Effector CD4-positive, alpha-beta T cell (primary cell): ENCODE measurements around the gene TRERF1.

Experiments used
- DNase-seq: peaks from one replicate; pipeline ENCODE4 v3.0.0-alpha.2; 2020

Gene TRERF1

DNA sequence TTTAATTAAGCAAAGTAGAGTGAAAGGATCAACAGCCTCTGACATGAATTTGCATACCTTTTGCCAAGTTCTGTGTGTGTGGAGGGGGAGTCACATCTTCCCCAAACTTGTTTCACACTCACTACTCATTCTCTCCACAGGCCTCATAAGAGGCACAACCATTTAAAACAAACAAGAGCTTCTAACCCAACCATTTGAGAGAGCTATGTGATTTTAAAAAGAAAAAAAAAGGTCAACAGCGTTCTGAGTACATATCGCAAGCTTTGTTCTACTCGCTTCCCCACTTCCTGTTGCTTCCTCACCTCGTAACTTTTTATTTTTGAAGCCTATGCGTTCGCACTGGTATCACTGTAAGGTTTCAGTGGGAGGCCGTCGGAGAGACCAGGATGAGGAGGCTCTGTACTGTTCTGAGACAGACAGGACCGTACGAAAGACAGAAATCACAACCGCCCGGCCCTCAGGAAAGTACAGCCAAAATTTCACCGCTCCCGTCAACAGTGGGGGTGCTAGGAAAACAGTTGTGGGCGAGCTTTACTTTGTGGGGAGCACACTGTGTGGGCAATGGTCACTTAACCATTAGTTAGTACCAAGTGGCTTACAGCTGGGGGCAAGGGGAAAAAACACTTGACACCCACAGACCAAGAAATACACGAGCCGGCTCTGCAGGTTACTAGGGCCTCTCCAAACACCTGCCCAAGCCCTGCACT is 61.3 kb downstream of the TRERF1 start:
- DNase-seq, result peak; percentile 32

DNA sequence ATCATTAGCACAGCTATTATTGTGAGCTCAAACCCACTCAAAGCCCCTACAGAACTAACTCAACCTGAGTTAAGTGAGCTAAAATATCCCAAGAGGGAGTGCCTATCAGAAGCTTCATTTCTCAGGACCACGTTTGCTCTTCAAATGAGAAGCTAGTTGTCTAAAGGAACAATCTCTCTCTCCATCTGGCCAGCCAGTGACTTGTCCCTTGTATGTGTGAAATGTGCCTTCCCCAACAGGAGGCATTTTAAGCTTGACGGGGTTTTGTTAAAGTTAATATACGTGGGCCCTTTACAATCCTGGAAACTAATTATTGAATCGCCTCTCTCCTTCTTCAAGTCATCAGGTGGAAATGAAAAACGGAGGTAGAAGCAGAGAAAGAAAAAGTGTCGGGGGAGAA is 62.0 kb downstream of the TRERF1 start:
- no peak for DNase-seq

DNA sequence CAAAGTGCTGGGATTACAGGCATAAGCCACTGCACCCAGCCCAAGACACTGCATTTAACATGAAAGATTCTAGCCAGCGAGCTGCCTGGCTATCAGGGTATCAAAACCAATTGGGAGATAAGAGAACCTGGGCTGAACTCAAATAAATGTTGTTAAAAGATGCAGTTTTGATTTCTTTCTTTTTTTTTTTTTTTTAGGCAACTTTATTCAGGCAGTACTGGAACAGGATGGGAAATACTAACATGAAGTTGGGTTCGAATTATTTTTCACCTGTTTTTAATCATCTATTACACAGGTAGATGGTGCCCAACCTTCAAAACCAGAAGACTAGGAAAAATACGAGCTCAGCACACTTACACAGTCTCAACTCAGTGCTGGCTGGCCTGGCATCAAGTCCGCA is 63.7 kb downstream of the TRERF1 start:
- no peak for DNase-seq

DNA sequence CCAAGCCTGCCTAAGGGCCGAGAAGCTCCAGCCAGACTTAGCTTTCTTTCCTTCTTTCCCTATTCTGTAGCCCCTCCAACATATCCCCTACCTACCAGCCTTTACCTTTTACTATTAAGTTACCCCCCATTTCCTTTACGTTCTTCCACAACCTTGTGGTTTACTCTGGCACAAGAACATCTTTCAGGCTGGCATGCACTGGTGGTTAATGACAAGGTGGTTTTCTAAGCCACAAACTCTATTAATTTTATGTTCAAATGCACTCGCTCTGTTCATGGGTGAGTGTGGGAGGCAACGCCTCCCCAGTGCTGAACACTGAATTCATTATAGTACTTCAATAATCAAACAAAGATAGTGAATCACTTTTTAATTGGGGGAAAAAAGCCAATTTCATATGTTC is 64.4 kb downstream of the TRERF1 start:
- DNase-seq, result peak; percentile 41

DNA sequence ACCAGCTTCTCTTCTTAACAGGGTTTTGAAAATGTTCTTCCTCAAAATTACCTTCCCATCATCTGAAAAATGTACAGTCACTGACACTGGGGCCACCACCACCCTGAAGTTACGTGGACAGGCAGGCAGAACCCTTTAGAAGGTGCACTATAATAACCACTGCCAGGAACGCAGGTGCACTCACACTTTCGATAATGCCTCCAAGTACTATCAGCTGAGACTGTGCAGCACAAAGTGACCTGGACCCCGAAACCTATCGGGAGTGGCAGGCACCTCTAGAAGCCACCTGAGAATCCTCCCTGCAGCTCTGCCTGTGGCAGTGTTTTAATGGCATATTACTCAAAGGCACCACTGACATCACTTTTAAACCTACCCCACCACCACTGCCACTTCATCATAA is 66.4 kb downstream of the TRERF1 start:
- DNase-seq, result no peak

DNA sequence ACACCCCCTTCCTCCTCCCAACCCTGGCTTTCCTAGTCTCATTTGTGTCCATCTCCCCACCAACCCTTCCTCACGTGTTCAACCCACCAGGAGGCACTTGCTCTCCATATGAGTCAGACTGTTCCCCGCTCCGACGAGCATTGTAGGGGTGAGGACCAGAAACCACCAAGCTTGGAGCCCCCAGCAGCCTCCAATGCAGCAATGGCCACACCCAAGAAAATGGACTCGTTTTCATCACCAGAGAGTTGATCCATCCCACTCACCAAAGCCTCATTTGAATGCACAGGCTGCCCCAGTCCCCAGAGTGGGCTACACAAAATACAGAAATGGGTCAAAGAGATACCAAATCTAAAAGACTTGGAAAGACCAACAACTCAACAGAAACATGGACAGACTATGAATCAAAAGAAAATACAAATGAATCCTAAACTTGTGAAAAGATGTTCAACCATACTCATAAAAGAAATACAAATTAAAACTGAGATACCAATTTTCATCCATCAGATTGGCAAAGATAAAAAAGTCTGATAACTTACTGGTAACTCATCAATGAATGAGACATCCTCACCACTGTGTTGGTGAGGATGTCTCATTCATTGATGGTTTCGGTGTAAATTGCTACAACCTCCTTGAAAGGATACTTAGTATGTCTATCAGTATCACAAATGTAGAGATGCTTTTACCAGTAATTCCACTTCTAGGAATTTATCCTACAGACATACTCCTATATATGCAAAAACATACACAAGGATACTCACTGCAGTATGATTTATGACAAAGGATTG is 68.1 kb downstream of the TRERF1 start:
- no peak for DNase-seq

DNA sequence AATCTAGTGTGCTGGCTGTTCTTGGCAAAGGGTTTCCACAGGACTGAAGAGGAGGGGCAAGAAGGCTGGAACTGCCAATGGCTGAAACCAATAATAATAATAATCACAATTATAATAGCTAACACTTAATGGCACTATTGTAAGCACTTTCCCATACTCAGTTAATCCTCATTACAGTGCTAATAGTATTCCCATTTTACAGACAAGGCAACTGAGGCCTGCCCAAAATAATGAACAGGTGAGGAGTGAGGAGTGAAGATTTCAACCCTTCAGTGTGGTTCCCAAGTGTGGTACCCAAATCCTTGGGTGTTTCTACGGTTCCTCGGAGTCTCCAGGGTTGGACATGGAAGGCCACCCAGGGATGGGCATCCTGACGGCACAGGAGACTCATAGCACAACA is 69.9 kb downstream of the TRERF1 start:
- no peak for DNase-seq

DNA sequence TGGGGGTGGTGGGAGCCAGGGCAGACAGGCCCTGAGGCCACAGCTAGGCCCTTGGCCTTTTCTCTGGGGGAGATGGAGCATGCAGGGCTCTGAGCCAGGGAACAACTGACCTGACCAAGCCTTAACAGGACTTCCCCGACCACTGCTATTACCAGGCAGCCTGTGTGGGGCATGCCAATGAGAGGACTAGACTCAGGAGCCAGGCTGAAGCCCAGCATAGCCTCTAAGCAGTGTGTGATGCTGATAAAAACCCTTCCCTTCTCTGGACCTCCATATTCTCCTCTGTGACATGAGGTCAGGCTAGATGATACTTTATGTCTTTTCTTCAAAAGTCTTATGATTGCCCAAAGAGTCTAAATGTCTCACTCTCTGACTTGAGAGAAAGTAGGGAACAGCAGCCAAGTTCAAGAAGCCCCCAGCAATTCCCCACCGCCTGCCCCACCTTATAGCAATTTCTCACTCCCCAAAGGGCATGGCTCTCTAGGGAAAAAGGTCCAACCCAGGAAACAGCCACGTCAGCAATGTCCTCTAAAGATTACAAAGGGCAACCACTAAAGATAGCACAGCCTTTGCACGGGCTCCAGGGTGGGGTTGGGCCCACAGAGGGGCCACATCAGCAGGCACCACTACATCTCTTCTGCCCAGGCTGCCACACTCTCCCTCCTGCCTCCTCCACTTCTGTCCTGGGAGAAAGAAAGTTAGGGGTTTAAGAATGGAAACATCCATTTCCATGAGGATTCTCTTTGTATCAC is 71.3 kb downstream of the TRERF1 start:
- no peak for DNase-seq

DNA sequence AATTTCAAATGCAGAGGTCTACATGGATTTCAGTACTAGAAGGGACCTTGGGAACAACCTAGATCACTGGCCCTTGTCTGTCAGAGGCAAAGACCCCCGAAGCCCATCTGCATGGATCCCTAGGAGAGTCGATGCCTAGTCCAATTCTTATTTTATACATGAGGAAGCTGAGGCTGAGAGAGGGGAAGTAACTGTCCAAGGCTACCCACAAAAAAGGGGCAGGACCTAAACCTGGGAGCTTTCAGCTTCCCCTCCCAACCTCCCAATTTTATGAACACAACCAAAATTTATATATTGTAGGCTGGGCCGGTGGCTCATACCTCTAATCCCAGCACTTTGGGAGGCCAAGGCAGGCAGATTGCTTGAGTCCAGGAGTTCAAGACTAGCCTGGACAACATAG is 73.2 kb downstream of the TRERF1 start:
- no peak for DNase-seq

DNA sequence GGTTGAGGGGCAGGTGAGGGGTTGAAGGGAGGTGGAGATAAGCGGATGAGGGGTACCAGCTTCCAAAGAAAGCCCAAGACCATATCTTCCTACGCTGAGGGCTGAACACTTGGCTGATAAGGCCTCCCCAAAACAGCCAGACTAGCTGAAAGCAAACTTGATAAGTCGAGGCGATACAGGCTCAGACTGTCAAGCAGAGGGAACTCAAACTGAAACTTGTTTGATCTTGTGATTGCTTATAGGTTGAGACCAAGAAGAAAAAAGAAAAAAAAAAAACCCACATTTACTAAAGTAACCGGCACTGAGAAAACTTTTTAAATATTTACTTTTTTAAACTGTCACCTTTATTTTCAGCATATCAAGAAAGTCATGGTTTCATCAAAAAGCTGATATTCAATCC is 73.6 kb downstream of the TRERF1 start:
- no peak for DNase-seq

DNA sequence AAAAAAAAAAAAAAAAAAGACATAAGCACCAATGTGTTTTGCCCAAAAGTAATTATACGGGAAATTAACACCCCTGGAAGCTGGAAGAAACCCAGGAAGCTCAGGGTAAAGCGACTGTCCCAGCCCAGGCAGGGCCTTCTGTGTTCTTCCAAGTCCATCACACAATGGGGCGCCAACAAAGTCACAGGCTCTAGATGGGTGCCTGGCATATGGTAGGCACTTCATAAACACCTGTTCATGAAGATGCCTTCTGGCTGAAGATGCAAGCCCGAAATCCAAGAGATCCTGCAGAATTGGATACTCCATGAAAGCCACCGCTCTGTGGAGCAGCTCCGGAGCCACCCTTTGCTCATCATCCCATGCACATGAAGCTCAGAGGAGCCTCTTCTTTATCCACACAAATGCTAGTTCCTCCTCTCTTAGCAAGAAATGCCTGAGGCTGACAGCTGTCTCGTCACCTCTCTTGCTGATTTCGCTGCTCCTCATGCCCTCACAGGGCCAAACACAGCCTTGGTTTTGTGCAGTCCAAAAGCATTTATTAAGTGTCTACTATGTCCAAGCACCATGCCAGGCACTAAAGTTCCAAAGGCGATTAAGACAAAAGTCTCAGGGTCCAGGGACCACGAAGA is 76.6 kb downstream of the TRERF1 start:
- DNase-seq, result no peak

DNA sequence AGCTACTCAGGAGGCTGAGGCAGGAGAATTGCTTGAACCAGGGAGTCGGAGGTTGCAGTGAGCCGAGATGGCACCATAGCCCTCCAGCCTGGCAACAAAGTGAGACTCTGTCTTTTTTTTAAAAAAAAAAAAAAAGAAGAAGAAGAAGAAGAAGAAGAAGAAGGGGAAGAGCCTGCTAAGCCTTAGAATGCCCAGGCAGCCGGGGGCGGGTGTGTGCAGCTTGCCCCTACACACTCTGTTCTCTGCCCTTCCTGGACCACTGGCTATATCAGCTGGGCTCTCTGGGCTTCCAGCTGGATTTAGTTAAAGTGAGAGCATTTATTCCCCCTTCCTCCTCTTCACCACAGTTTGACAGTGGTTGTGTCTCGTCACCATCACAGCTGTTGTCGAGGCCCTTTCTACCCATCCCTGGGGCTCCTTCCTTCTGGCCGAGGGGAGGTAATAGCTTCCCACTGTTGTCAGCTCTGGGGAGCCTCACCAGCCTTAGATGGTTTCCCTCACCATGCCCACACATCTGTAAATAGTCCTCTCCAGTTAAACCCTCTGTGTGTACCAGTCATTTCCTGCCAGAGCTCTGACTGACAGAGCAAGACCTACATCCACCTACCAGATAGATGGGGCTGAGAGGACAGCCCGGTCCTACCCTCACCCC is 77.6 kb downstream of the TRERF1 start:
- no peak for DNase-seq

DNA sequence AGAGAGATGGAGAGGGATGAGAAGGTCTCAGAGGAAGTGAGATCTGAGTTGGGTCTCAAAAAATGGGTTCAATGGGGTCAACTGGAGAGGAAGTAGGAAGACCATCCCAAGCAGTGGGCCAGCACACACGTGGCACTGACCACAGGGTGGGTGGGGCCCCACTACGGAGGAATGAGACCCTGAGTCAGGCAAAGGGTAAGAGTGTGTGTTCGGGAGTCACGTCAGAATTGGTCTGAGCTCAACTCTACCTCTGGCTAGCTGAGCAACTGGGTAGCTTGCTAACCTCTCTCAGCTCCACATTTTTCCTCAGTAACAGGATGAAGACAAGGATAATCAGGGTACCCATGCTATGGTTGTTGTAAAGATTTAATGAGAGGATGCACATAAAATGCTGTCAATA is 79.0 kb downstream of the TRERF1 start:
- DNase-seq, result no peak

DNA sequence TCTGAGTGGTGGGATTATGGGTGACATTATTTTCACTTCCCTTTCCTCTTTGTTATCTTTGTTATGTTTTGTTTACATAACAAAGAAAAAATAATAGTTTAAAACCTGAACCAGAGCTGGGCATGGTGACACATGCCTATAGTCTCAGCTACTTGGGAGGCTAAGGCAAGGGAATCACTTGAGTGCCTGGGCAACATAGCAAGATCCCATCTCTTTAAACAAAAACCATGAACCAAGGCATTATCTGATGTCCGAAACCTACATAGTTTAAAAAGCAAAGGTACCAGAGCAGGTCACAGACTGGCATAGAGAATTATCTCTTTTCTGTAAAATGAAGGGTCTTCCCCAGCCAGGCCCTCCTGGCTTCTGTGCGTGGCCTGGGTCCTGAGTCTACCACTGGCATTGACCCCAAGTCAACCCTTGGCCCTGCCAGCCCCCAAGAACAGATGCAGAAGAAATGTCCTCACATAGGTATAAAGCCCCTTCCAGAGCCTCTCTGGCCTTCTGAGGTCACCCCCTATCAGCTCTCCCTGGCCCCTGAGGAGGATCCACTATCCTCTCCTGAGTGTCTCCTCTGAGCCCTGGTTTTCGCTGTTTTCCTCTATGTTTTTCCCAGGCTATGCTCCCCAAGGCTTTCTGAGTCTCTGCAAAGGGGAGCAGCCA is 81.3 kb downstream of the TRERF1 start:
- no peak for DNase-seq

DNA sequence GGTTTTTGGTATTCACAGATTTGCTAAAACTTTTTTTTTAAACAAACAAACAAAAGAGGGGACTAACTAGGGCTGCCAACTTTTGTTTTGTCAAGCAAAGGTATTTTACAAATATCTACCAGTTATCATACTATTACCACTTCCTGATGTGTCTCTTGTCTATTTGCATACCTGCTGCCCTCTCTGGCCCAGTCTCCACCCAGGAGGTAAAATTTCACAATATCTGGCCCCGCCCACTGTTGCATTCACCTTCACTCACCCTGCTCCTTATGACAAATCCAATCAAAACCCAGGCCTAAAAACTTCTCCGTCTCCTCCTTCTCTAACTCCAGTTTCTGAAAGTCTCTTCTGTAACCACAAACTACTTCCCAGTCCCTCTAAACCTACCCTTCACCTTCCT is 82.2 kb downstream of the TRERF1 start:
- DNase-seq, result no peak

DNA sequence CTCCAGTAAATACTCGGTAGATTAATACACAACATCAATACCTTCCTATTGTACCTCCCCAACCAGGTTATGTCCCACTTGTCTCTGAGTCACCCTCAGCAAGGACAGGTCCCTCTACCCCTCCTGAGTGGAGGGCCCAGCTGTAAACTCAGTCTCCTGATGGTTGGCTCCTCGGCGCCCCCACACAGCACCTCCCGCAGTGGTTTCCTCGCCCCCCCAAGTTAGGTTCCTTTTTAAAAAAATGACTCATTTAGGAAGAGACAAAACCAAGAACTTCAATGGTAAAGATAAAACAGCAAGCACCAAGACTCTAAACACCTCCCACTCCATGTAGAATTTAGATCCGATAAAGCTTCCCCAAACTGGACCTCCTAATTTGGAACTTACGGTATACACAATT is 83.5 kb downstream of the TRERF1 start:
- peak; percentile 35 for DNase-seq

DNA sequence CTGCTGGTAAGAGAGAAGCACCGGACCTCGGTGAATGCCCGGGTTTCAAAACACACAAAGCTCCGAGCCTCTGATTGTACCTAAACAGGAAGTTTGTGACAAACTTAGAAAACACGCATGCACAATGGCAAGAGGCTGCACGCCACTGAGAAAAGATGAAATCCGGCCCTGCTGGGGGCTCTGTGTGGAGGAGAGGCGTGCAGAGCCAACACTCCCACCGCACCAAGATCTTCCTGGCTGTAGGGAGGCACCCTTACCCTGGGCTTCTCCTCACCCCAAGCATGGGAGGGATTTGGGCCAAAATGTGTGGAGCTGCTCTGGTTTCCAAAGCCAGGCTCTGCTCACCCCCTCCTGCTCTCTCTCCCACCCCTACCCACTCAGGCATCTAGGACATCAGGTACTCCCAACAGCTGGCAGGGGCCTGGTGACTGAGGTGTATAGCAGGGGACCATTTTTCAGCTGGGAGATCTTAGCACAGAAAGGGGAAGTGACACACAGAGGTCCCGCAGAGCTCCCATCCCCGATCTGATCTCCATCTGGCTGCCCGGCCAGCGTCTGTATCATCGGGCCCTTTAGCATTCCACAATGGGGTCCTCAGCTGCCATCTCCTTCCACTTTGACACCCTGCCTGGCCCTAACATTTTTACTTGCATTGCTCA is 84.2 kb downstream of the TRERF1 start:
- DNase-seq, result no peak

DNA sequence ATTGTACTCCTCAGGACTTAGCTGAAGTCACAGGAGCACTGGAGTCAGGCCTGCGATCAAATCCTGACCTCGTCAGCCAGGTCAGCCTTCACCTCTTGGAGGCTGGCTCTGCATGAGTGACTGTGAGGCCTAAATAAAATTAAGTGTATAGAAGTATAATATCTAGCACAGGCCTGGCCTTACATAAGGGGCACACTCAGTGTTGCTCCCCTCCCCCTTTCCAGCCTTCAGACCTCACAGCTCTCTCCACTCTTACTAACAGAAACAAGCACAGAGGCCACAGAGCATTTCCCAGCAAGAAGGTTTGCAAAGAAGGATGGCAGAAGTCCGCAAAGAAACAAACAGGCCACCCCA is 84.8 kb downstream of the TRERF1 start:
- no peak for DNase-seq

DNA sequence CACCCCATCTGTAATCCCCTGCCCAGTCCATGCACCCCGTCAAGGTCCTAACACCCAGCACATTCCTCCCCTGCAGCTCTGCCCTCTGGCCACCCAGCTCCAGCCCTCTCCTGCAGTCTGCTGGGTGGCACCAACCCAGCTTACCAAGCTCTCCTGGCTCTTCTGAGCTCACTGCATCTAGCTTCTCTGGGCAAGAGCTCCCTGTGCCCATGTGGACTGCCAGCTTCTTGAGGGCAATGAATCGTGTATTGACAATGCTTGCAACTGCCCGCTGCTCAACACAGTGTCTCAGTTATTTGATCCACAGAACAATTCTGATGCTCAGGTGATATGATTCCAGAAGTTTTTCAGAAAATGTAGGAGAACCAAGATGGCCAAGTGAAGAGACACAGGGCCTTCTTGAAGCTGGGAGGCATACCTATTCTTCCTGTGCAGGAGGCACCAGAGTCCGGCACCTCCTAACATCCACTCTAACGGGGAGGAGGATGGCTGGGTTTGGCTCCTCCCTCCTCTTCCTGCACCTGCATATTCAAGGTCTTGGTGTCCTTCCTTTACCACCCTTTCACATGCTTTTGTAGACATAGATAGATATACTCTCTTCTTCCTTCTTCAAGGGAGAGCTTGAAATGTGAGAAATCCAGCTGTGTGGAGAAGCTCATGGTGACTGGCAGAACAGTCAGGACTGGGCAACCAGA is 85.6 kb downstream of the TRERF1 start:
- no peak for DNase-seq

DNA sequence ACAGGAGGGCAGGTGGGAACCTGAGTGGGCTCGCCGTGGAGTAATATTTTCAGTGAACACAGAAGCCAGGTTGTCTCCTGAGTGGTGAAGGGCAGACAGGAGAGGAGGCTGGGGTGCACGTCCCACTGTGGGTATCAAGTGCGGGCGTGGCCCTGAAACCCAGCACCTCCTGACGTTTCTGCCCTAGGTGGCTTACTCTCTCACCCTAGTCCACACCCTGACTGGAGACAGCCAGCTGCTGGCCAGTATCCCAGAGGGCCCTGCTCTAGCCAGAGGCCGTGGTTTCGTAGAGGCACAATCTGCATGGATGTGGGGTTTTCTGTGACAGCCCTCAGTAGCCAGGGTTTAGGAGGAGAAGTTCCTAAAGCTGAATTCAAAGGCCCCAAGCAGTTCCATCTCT is 86.7 kb downstream of the TRERF1 start:
- no peak for DNase-seq
